ENCODE results near the gene PPP2R5D. TPM values are rescaled to one million over a fixed set of nuclear protein-coding genes. Genes with fewer than 3 reads are reported as not detected.
"Not testable (repeated sequence)": the region's sequence is repeated elsewhere in the genome, so short reads cannot be mapped to it uniquely, and the experiment has no call there.

Gene PPP2R5D
- total RNA-seq, 2 donors from 2014 or later, result 53.0 to 96.0 TPM

DNA sequence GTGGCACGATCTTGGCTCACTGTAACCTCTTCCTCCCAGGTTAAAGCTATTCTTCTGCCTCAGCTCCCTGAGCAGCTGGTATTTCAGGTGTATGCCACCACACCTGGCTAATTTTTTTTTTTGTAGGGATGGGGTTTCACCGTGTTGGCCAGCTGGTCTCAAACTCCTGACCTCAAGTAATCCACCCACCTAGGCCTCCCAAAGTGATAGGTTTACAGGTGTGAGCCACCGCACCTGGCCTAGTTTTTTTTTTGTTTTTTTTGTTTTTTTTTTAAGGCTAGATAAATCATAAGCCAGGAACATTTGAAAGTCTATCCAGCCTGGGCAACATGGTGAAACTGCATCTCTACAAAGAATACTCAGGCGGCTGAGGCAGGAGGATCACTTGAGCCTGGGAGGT lies 48.0 kb downstream of the PPP2R5D start:
- Mint-ChIP-seq H3K36me3 (peaks cover 6 to 7% of the 10 kb centered on the region in 2 donors), H3K27ac (peak overlapping the region in 1 of 2 donors; percentile 12), H3K9me3 (no peaks in the 10 kb centered on the region)
- no peak for ATAC-seq
- DNase-seq (ENCODE audit: low spot score in 2 of 2), result no peak

DNA sequence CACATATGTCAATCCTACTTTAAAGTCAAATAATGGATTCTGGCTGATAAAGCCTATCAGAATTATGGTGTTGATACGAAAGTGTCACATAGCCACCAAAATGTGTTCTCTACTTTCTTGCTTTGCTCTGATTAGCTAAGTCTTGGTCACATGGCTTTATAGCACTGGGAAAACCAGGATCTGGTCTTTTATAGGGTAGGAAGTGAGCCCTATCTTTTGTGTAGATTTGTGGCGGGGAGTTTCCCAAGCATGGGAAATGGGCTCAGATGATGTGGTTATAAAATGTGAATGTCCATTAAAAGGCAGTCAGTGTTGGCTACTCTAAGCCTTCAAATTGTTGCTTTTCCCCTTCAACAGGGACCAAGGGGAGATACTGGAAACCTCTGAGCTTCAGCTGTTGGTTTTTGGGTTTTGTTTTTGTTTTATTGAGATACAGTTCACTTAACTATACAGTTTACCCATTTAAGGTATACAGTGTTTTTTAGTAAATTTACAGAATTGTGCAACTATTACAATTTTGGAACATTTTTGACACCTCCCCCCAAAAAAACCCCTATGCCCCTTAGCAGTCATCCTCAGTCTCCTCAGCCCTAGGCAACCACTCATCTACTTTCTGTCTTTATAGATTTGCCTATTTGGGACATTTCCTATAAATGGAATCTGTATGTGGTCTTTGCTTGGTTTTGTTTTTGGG lies 49.3 kb downstream of the PPP2R5D start:
- DNase-seq (ENCODE audit: low spot score in 2 of 2), result no peak
- H3K9me3 Mint-ChIP-seq, result no peaks in the 10 kb centered on the region
- no peak for ATAC-seq
- H3K36me3 Mint-ChIP-seq, result peaks cover 0 to 6% of the 10 kb centered on the region in 2 donors
- H3K27ac Mint-ChIP-seq, result peak overlapping the region; percentile 22 to 65

DNA sequence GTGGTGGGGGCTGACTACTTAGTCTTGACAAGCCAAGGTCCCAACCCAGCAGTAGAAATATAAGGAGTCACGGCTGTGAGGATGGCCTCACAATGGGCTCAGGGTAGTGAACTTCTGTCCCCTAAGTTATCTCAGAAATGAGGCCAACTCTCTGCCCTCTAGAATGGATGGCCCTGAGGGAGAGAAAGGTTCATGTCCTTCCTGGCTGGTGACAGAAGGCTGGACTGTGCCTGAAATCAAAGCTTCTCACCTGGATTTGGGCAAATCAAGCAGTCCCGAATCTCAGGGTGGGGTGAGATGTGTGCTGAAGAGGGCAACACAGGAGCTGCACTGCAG lies 49.8 kb downstream of the PPP2R5D start:
- peak overlapping the region; percentile 22 to 65 for H3K27ac Mint-ChIP-seq
- peaks cover 0 to 6% of the 10 kb centered on the region in 2 donors for H3K36me3 Mint-ChIP-seq
- DNase-seq (ENCODE audit: low spot score in 2 of 2) (no peak), ATAC-seq (no peak)
- H3K9me3 Mint-ChIP-seq, result no peaks in the 10 kb centered on the region

DNA sequence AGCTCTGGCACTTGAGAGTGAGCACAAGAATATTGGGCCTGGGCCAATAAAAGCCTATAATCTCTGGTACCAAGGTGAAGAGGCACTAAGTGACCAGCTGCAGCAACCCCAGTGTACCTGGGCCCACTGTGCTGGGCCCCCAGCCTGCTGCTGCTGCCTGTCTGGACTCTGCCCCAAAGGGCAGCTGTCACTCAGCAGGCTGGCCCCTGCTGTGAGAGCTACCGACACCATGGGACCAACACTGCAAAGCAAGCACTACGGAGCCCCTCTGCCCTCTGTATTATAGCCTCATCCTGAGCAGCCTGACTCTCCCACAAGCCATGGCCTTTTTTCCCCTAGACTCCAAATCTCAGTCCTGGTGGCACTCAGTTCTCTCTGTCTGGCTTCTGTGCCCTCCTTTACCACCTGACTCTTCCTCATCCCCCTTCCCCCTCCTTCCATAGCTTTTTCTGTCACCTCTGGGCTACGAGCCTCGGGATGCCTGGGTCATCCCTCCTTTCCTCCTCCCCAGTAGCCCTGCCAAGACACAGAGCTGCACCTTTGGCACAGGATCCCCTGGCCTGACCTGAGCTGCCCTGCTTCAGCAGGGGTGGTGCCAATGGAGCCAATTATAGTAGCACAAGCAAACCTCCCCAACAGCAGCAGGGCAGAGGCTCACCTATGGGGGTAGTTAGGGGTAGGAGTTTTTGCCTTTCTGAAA lies 51.3 kb downstream of the PPP2R5D start:
- peak overlapping the region in 1 of 2 donors; percentile 66 for H3K27ac Mint-ChIP-seq
- H3K36me3 Mint-ChIP-seq, result peaks cover 0 to 6% of the 10 kb centered on the region in 2 donors
- DNase-seq (ENCODE audit: low spot score in 2 of 2) (no peak), ATAC-seq (peak in 1 of 2 donors; percentile 16)
- H3K9me3 Mint-ChIP-seq, result no peaks in the 10 kb centered on the region

DNA sequence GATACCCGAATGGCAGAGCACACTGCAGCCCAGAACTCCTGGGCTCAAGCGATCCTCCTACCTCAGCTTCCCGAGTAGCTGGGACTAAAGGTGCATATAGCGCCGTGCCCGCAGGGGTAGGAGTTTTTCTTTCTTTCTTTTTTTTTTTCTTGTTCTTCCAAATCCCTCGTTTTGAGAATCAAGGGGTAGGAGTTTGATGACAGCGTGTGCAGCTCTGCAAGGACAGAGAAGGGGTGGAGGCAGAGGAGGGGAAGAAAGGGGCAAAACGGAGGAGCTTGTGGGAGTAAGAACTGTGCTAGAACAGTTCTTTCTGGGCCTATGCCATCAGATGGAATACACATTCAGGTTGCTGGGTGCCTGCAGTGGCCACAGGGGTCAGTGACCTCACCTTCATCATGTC lies 52.3 kb downstream of the PPP2R5D start:
- Mint-ChIP-seq H3K9me3 (no peaks in the 10 kb centered on the region), H3K36me3 (peaks cover 0 to 5% of the 10 kb centered on the region in 2 donors), H3K27ac (peak overlapping the region; percentile 50 to 91)
- DNase-seq (ENCODE audit: low spot score in 2 of 2) (no peak), ATAC-seq (no peak)

DNA sequence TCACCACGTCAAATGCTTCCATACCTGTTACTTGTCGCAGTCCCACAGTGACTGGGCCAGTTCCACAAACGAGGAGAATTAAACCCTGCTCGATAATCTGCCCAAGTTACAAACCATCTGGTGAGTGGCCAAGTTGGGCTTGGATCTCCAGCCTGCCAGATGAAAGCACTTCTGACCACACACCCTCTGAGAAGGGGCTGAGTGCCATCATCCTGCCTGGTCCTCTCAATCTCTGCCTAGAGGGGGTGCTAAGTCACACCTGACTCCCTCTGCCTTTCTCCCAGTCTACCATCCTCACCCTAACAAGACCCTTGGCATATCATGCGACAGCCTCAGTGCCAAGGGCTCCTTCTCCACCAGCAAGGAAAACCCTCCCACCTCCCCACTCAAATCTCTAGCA lies 52.8 kb downstream of the PPP2R5D start:
- H3K36me3 Mint-ChIP-seq, result peaks cover 0 to under 1% of the 10 kb centered on the region in 2 donors
- H3K27ac Mint-ChIP-seq, result peak overlapping the region in 1 of 2 donors; percentile 50
- ATAC-seq (no peak), DNase-seq (ENCODE audit: low spot score in 2 of 2) (no peak)
- no peaks in the 10 kb centered on the region for H3K9me3 Mint-ChIP-seq

DNA sequence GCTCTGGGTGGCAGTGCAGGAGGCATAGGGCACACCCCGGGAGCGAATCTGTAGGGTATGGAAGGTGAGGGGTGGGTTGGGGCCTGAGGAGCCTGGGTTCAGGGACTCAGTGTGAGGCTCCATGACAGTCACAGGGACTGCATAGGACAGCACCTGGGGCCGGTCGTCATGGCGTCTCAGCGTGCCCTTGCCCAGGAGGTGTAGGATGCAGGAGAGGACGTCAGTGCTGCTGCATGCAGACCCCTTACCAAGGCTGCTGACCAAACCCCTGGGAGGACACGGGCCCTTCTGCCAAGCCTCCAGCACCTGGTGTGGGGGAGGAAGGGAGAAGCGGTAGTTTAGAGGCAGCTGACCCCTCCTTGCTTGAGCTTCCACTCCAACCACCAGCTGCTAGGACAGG lies 53.3 kb downstream of the PPP2R5D start:
- peak overlapping the region in 1 of 2 donors; percentile 50 for H3K27ac Mint-ChIP-seq
- H3K9me3 Mint-ChIP-seq, result no peaks in the 10 kb centered on the region
- H3K36me3 Mint-ChIP-seq, result no peaks in the 10 kb centered on the region
- ATAC-seq, result no peak
- no peak for DNase-seq (ENCODE audit: low spot score in 2 of 2)

DNA sequence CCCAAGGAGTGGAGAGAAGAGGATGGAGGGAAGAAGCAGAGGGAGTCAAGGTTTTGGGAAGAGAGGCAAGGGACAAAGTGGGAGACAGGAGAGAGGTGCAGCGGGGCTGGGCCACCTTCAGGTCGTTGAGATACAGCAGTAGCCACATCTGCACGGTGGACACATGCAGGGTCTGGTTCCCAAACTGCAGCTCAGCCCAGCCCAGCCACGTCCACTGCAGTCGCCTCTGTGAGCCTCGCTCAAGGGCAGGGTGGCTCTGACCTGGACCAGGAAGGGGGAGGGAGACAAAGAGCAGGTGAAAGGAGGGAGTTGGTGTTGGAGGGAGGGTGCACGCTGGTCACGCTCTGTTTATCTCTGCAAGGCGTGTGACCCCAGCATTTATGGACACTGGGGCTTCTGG lies 54.4 kb downstream of the PPP2R5D start:
- DNase-seq (ENCODE audit: low spot score in 2 of 2) (no peak), ATAC-seq (no peak)
- H3K27ac Mint-ChIP-seq, result peak overlapping the region in 1 of 2 donors; percentile 88
- H3K9me3 Mint-ChIP-seq, result no peaks in the 10 kb centered on the region
- no peaks in the 10 kb centered on the region for H3K36me3 Mint-ChIP-seq

DNA sequence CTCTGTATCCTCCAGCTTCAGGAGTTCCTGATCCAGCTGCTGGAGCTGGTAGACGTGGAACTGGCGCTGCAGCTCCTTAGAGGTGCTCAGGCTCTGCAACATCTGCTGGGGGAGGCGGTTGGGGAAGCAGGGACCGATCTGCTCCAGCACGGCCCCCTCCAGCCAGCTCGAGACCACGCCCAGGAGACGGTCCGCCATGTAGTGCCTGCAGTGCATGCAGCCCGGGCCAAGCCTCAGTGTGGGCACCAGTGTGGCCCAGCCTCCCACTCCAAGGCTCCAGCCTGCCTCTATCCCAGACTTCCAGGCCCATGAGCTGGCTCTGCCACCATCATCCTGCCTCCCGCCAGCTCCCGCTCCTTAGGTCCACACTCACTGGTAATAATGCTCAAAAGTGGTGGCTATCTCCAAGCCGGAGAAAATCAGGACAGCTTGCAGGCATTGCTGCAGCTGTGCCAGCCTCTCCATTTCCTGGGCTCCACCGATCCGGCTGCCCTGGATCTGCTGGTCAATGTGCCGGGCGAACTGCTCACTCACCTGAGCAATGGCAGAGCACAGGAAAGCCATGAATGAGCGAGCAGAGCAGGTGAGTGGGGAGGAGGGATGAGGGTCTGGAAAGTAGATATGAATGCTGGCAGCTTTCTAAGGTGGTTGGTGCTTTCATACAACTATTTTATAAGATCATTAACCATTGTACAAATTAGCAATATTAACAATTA lies 56.3 kb downstream of the PPP2R5D start:
- DNase-seq (ENCODE audit: low spot score in 2 of 2), result no peak
- H3K9me3 Mint-ChIP-seq, result no peaks in the 10 kb centered on the region
- no peak for ATAC-seq
- no peaks in the 10 kb centered on the region for H3K36me3 Mint-ChIP-seq
- H3K27ac Mint-ChIP-seq, result peak overlapping the region; percentile 49 to 95

DNA sequence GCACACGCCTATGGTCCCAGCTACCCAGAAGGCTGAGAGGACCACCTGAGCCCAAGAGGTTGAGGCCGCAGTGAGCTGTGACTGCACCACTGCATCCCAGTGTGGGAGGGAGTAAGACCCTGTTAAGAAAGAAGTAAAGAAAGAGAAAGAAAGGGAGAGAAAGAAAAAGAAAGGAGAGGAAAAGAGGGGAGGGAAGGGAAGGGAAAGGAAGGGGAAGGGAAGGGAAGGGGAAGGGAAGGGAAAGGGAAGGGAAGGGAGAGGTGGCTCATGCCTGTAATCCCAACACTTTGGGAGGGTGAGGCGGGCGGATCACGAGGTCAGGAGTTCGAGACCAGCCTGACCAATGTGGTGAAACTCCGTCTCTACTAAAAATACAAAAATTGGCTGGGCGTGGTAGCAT lies 57.1 kb downstream of the PPP2R5D start:
- H3K27ac Mint-ChIP-seq, result peak overlapping the region in 1 of 2 donors; percentile 49
- not testable (repeated sequence) for H3K9me3 Mint-ChIP-seq; H3K36me3 Mint-ChIP-seq; ATAC-seq; DNase-seq (ENCODE audit: low spot score in 2 of 2)

DNA sequence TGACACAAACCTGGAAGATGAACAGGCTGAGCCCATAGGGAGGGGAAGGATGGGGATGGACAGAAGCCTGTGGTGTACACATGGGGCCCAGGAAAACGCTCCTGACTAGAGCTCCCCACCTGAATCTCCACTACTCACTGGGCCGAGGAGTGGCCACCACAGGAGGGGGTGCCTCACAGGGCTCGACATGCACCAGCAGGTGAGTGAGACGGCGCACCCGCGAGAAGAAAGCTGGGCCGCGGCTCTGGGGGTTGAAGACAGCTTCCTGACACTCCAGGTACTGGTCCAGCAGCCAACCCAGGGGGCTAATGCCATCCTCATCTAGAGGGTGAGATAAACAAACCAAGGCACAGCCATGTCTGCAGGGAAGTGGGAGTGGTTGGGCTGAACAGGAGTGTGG lies 58.9 kb downstream of the PPP2R5D start:
- DNase-seq (ENCODE audit: low spot score in 2 of 2), result no peak
- H3K36me3 Mint-ChIP-seq, result no peaks in the 10 kb centered on the region
- H3K9me3 Mint-ChIP-seq, result no peaks in the 10 kb centered on the region
- H3K27ac Mint-ChIP-seq, result peak overlapping the region in 1 of 2 donors; percentile 34
- no peak for ATAC-seq

DNA sequence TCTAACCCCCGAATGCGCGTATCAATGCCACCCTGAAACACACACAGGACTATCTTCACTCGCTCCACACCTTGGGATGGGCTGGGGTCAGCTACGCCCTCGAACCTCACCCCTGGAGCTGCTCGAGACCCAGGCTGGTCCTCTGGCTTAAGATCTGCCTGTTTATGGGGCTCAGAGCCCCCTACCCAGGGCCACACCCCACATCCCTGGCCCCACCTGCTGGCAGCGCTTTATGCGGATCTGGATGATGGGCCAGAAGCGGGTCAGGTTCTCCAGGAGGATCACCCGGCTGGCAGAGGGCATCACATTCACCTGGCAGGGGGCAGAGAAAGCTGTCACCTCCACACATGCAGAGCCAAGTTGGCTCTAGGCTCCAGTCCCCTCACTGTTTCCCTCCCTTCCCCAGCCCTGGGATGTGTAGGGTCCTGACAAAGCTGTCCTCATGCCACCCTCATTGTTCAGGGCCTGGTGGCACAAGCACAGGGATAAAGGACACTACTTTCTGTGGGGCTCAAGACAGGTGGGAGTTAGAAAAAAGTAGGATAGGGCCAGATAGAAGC lies 61.1 kb downstream of the PPP2R5D start:
- Mint-ChIP-seq H3K27ac (peak overlapping the region; percentile 28 to 88), H3K9me3 (no peaks in the 10 kb centered on the region), H3K36me3 (no peaks in the 10 kb centered on the region)
- no peak for DNase-seq (ENCODE audit: low spot score in 2 of 2)
- ATAC-seq, result peak in 1 of 2 donors; percentile 21

DNA sequence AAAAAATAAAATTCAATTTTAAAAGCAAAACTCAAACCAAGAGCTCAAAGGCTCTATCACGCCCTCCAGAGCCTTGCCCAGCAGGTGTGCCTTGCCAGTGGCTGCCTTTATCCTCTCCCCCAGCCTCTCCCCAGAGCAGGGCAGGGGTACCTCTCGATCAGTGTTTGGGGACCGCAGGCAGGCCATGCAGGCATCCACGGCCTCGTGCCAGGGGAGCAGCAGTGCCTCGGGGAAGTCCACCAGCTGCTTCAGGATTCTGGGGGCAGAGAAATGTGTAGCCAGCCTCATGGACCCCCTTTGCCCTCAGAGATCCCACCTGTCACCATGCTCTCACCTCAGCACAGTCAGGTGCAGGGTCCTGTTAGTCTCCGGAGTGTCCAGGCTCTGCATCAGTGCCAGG lies 63.6 kb downstream of the PPP2R5D start:
- DNase-seq (ENCODE audit: low spot score in 2 of 2), result no peak
- no peak for ATAC-seq
- H3K27ac Mint-ChIP-seq, result no peak overlapping the region
- H3K36me3 Mint-ChIP-seq, result peaks cover 6% of the 10 kb centered on the region in 2 donors
- H3K9me3 Mint-ChIP-seq, result no peaks in the 10 kb centered on the region

DNA sequence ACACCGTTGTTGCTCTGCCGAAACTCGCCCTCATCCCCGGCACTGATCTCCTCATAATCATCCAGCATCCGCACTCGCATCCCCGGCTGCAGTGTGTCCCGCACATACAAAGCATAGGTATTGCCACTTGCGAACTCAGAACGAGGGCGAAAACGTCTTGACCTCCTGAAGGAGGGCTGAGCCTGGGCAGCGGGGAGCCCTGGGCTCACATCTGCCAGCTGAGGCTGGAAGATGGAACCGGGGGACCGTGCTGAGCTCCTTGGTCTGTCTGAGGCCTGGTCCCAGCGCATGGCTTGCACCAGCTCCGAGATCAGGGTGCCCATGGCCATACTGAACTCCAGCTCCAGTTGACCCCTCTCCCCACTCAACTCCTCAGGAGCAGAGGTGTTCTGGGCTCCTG lies 66.6 kb downstream of the PPP2R5D start:
- ATAC-seq, result no peak
- Mint-ChIP-seq H3K9me3 (no peaks in the 10 kb centered on the region), H3K27ac (peak overlapping the region; percentile 80 to 96), H3K36me3 (peaks cover 14 to 24% of the 10 kb centered on the region in 2 donors)
- no peak for DNase-seq (ENCODE audit: low spot score in 2 of 2)

DNA sequence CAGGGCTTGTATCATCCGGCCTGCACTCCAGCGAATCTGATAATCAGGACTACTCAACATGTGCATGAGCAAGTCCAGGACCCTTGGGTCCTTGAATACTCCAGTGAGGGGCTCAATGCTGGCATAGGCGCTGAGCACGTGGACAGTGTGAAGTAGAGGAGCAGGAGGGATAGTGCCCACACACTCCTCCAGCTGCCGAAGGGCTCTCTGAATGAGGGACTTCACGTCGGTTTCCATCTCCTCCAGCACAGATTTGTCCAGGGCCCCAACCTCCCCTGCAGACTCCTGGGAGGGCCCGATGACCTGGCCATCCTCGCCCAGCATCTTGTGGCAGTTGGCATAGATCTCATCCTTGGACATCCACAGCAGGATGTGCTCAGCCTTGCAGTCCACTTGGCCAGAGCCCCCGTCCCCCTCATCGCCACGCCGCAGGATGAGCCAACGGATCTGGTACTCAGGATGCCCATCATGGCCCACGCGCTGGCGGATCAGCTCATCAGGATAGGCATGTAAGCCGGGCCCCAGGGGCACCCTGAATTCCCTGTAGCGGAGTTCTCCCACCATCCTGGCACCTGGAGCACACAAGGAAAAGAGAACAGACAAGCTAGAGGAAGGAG lies 68.0 kb downstream of the PPP2R5D start:
- no peak for DNase-seq (ENCODE audit: low spot score in 2 of 2)
- peak overlapping the region; percentile 52 to 96 for H3K27ac Mint-ChIP-seq
- peaks cover 14 to 24% of the 10 kb centered on the region in 2 donors for H3K36me3 Mint-ChIP-seq
- ATAC-seq, result no peak
- no peaks in the 10 kb centered on the region for H3K9me3 Mint-ChIP-seq

DNA sequence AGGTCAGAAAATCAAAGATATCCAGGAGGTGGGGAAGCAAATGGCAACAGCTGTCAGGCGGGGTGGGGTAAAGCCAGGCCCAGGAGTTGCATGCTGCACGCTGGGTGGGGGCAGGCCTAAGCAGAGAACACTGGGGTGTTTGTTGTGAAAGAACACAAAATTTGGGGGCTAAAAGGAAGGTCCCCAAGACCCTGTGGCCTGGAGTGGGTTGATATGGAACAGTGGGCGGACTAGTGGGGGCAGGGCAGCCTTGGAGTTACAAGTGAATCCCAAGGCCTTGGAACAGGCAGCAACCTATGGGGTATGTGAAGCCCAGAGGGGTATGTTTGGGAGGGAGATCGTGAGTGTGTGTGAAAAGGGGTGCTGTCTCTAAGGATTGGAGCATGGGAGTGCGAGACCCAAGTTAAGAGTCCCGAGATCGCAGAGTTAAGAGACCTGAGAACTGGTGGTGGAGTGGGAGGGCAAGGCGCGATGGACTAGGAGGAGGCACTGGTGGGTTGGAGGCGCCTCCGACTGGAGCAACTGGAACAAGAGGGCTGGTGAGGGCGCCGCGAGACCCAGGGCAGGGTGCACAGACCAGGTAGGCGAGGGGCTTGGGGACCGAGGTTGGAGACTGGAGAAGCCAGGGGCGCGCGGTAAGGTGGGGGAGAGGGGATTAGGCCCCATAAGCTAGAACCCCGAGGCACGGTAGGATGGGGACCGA lies 68.6 kb downstream of the PPP2R5D start:
- peak overlapping the region; percentile 96 for H3K27ac Mint-ChIP-seq
- peak in 1 of 2 donors; percentile 15 for DNase-seq (ENCODE audit: low spot score in 2 of 2)
- peak; percentile 10 to 20 for ATAC-seq
- H3K9me3 Mint-ChIP-seq, result no peaks in the 10 kb centered on the region
- peaks cover 14 to 24% of the 10 kb centered on the region in 2 donors for H3K36me3 Mint-ChIP-seq

All from activated naive CD4-positive, alpha-beta T cell treated with anti-CD3 and anti-CD28 coated beads, Interleukin-2, amount 50 U/mL, for 72 hours (primary cell).